ENCODE measurements around the gene ING5.
A peak's percentile ranks its signal among the peaks of the same experiment; 100 is the strongest.
"Not testable (repeated sequence)": the region's sequence is repeated elsewhere in the genome, so short reads cannot be mapped to it uniquely, and the experiment has no call there.

ING5 gene

GRCh38 chr2:241759067-241759807, 57.4 kb downstream of the ING5 start:
- FAIRE-seq (no peak), DNase-seq (ENCODE audit: insufficient read length) (no peak)
- no peak for TF ChIP-seq POLR2A (IDR thresholded peaks at IDR 0.05; ENCODE audit: low read depth, low read length)
- TF ChIP-seq POLR2AphosphoS5 (IDR thresholded peaks at IDR 0.05; ENCODE audit: low read depth, low read length) = no peak
- TF ChIP-seq TAF1 (IDR thresholded peaks at IDR 0.05; ENCODE audit: borderline replicate concordance, low read depth, low read length) = no peak

GRCh38 chr2:241759893-241760292, 58.1 kb downstream of the ING5 start:
- DNase-seq (ENCODE audit: insufficient read length); FAIRE-seq: not testable (repeated sequence)

DNA sequence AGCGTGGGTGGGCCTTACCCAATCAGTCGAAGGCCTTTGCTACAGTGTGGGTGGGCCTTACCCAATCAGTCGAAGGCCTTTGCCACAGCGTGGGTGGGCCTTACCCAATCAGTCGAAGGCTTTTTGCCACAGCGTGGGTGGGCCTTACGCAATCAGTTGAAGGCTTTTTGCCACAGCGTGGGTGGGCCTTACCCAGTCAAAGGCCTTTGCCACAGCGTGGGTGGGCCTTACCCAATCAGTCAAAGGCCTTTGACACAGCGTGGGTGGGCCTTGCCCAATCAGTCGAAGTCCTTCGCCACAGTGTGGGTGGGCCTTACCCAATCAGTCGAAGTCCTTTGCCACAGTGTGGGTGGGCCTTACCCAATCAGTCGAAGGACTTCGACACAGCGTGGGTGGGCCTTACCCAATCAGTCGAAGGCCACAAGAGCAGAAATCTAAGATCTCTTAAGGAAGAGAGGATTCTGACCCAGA, 58.5 kb downstream of the ING5 start:
- FAIRE-seq (no peak), DNase-seq (ENCODE audit: insufficient read length) (no peak)
- TF ChIP-seq TAF1 (IDR thresholded peaks at IDR 0.05; ENCODE audit: borderline replicate concordance, low read depth, low read length) (no peak), POLR2A (IDR thresholded peaks at IDR 0.05; ENCODE audit: low read depth, low read length) (no peak), POLR2AphosphoS5 (IDR thresholded peaks at IDR 0.05; ENCODE audit: low read depth, low read length) (no peak)

DNA sequence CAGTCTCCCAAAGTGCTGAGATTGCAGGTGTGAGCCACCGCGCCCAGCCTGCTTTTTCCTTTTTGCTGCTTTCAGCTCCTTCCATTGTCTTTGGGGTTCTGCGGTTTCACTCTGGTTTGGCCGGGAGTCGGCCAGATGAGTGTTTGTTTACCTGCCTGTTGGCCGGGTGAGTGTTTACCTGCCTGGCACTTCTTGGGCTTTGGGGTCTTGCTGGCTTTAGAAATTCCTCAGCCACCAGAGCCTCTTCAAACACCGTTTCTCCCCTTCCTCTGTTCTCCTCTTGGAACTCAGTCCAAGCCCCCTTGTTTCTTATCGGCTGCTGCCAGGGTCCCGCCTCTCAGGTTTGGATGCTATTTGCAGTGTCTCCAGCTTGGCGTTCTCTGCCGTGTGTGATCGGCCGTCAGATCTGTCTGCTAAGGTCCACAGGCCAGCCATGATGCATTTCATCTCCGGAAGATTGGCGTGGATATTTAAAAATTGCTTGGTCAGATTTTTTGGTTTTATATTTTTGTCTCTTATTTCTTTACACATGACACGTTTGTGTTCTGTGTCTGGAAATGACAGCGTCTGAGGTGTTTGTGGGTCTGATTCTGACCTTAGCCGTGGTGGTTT, 60.6 kb downstream of the ING5 start:
- no peak for DNase-seq (ENCODE audit: insufficient read length)
- FAIRE-seq = no peak
- TF ChIP-seq TAF1 (IDR thresholded peaks at IDR 0.05; ENCODE audit: borderline replicate concordance, low read depth, low read length) (no peak), POLR2AphosphoS5 (IDR thresholded peaks at IDR 0.05; ENCODE audit: low read depth, low read length) (no peak), POLR2A (IDR thresholded peaks at IDR 0.05; ENCODE audit: low read depth, low read length) (no peak)

GRCh38 chr2:241762933-241763369, 61.1 kb downstream of the ING5 start:
- FAIRE-seq = no peak
- no peak for TF ChIP-seq POLR2A (IDR thresholded peaks at IDR 0.05; ENCODE audit: low read depth, low read length)
- TF ChIP-seq POLR2AphosphoS5 (IDR thresholded peaks at IDR 0.05; ENCODE audit: low read depth, low read length) = no peak
- TF ChIP-seq TAF1 (IDR thresholded peaks at IDR 0.05; ENCODE audit: borderline replicate concordance, low read depth, low read length) = no peak
- peak; percentile 14 for DNase-seq (ENCODE audit: insufficient read length)

DNA sequence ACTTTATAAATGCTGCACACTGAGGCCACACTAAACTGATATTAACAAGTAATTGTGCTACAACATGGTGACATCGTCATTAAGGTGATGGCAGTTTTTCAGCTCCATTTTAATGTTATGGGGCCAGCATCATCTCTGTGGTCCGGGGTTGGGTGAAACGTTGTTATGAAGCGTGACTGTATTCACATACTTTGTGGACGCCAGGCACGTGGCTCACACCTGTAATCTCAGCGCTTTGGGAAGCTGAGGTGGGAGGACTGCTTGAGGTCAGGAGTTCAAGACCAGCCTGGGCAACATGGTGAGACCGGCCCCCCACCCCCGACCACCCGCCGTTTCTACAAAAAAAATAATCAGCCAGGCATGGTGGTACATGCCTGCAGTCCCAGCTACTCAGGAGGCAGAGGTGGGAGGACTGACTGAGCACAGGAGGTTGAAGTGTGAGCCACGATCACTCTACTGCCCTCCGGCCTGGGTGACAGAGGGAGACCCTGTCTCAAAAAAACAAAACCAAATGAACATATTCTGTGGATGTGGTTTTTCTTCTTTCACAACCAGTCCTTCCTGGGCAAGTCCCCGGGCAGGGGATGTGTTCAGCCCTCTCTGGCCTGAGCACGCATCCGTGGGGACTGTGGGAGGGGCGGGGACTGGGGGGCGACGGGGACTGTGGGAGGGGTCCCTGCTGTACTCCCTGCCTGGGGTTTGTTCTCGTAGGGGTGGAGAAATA, 61.9 kb downstream of the ING5 start:
- no peak for FAIRE-seq
- DNase-seq (ENCODE audit: insufficient read length) = peak; percentile 6
- no peak for TF ChIP-seq TAF1 (IDR thresholded peaks at IDR 0.05; ENCODE audit: borderline replicate concordance, low read depth, low read length)

GRCh38 chr2:241764275-241765241, 62.7 kb downstream of the ING5 start:
- TF ChIP-seq TAF1 (IDR thresholded peaks at IDR 0.05; ENCODE audit: borderline replicate concordance, low read depth, low read length) (no peak), POLR2AphosphoS5 (IDR thresholded peaks at IDR 0.05; ENCODE audit: low read depth, low read length) (no peak), POLR2A (IDR thresholded peaks at IDR 0.05; ENCODE audit: low read depth, low read length) (no peak)
- FAIRE-seq (no peak), DNase-seq (ENCODE audit: insufficient read length) (peak; percentile 16)

- no peak for DNase-seq (ENCODE audit: insufficient read length)
- no peak for TF ChIP-seq POLR2AphosphoS5 (IDR thresholded peaks at IDR 0.05; ENCODE audit: low read depth, low read length)
- no peak for TF ChIP-seq TAF1 (IDR thresholded peaks at IDR 0.05; ENCODE audit: borderline replicate concordance, low read depth, low read length)
- no peak for TF ChIP-seq POLR2A (IDR thresholded peaks at IDR 0.05; ENCODE audit: low read depth, low read length)
- FAIRE-seq = no peak
These were observed 65.8 kb downstream of the ING5 start for GRCh38 chr2:241767464-241768250.

- DNase-seq (ENCODE audit: insufficient read length) = no peak
- no peak for FAIRE-seq
These were observed 66.4 kb downstream of the ING5 start for GRCh38 chr2:241768251-241768711.

DNA sequence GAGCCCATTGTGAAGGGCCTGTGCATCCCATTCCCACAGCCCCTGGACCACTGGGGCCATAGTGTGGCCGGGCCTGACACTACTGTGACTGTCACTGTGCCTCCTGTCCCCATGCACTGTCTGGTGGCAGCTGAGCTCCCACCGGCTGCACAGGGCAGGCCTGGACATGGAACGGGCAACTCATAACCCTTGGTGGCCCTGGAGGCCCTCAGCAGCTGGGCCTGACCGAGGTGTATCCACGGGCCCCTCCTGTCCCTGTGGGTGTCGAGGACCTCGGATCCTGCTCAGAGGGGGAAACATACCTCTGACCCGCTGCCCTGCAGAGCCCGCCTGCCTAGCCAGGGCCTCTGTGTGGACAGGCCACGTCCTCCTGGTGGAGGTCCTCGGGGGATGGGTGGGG, 67.0 kb downstream of the ING5 start:
- DNase-seq (ENCODE audit: insufficient read length) (no peak), FAIRE-seq (no peak)
- TF ChIP-seq POLR2A (IDR thresholded peaks at IDR 0.05; ENCODE audit: low read depth, low read length) (no peak), POLR2AphosphoS5 (IDR thresholded peaks at IDR 0.05; ENCODE audit: low read depth, low read length) (no peak), TAF1 (IDR thresholded peaks at IDR 0.05; ENCODE audit: borderline replicate concordance, low read depth, low read length) (no peak)

More at GRCh38 chr2:241768251-241768711, 66.4 kb downstream of the ING5 start:
- TF ChIP-seq POLR2AphosphoS5 (IDR thresholded peaks at IDR 0.05; ENCODE audit: low read depth, low read length) = no peak
- TF ChIP-seq TAF1 (IDR thresholded peaks at IDR 0.05; ENCODE audit: borderline replicate concordance, low read depth, low read length) = no peak
- TF ChIP-seq POLR2A (IDR thresholded peaks at IDR 0.05; ENCODE audit: low read depth, low read length) = no peak
